22Rv1 (cell line): ENCODE results near the gene CERS3.

ENCODE experiments used
- ZFX ChIP-seq: fragments of 450-650 bp; IDR thresholded peaks from 2 replicates; pipeline ENCODE4 v1.6.1; 2017; ENCODE audit warnings: antibody characterized with exemption, borderline replicate concordance
- TF ChIP-seq, protein P1 (sequence below): fragments of 450-650 bp; IDR thresholded peaks from 2 replicates; pipeline ENCODE4 v1.5.1; 2017; ENCODE audit warnings: mild to moderate bottlenecking

DNA sequence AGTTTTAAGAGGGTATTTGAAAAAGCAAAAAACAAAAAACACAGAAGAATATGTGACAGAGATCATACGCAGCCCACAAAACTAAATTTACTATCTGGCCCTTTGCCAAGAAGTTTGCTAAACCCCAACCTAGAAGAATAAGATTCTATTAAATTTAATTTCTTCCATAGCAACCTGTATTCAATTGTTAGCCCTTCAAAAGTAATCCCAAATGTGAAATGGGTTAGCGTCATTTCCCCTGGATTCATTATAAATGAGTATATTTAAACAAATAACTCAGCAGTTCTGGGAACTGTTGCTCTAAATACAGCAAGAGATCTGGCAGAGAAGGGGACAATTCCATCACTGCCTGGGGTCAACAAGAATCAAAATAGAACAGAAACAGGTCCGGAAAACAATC lies 56.8 kb downstream of the CERS3 start:
- TF ChIP-seq, protein P1, sequence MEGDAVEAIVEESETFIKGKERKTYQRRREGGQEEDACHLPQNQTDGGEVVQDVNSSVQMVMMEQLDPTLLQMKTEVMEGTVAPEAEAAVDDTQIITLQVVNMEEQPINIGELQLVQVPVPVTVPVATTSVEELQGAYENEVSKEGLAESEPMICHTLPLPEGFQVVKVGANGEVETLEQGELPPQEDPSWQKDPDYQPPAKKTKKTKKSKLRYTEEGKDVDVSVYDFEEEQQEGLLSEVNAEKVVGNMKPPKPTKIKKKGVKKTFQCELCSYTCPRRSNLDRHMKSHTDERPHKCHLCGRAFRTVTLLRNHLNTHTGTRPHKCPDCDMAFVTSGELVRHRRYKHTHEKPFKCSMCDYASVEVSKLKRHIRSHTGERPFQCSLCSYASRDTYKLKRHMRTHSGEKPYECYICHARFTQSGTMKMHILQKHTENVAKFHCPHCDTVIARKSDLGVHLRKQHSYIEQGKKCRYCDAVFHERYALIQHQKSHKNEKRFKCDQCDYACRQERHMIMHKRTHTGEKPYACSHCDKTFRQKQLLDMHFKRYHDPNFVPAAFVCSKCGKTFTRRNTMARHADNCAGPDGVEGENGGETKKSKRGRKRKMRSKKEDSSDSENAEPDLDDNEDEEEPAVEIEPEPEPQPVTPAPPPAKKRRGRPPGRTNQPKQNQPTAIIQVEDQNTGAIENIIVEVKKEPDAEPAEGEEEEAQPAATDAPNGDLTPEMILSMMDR = no peak
- TF ChIP-seq ZFX = no peak
